GM18519 (cell line): Measurements from ENCODE around the gene NDUFS2.
"Not testable (repeated sequence)": the region's sequence is repeated elsewhere in the genome, so short reads cannot be mapped to it uniquely, and the experiment has no call there.

Experiments
- ATAC-seq: cut with Tn5 transposase; IDR thresholded peaks from one replicate; pipeline ENCODE4 v1.9.1; 2021; ENCODE audit warnings: mild to moderate bottlenecking, moderate library complexity; ENCODE audit not compliant: unreplicated experiment, low FRiP score

The NDUFS2 gene

DNA sequence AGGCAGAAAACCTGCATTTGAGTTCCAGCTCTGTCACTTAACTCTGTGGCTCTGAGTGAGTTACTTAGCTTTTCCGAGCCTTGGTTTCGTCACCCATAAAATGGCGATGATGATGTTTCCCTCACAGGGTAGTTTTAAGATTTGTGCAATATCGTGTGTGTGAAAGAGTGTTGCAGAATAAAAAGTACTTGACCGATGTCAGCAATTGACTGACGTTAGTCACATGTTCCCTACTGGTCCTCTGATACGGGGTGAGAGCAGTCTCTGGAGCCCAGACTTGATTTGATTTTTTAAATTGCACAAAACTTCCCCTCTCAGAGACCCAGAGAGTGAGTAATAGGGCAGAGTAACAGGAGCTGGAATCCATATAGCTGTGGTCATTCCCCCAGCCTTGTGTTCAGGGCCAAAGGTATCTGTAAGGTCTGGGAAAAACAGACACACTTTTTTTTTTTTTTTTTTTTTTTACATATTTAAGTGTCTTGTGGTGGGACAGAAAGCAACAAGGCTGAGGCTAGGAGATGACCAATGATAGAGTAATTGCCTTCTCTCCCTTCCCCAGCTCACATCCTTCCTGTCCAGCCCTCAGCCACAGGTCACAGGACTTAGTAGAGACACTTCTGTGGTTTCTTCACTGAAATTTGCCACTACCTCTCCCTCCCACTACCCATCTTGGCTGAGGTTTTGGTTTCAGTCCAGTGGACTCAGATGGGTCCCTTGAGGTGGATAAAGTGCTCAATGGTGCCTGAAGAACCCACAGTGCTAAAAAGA lies 15.0 kb downstream of the NDUFS2 start:
- no peak for ATAC-seq

DNA sequence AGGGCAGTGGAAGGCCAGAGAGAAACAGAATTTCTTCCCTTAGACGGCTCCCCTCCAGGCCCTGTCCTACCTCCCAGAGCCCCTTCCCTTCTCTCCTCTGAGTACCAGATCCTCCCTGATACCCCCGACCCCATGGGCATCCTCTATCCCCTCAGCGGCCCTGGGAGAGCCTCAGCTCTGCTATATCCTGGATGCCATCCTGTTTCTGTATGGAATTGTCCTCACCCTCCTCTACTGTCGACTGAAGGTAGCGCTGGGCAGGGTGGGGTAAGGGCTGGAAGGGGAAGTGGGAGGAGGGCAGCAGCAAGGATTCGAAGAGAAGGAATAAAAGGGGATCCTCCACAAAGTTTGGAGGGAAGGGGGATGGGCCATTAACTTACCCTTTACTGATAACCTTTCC lies 15.7 kb downstream of the NDUFS2 start:
- ATAC-seq, result no peak

DNA sequence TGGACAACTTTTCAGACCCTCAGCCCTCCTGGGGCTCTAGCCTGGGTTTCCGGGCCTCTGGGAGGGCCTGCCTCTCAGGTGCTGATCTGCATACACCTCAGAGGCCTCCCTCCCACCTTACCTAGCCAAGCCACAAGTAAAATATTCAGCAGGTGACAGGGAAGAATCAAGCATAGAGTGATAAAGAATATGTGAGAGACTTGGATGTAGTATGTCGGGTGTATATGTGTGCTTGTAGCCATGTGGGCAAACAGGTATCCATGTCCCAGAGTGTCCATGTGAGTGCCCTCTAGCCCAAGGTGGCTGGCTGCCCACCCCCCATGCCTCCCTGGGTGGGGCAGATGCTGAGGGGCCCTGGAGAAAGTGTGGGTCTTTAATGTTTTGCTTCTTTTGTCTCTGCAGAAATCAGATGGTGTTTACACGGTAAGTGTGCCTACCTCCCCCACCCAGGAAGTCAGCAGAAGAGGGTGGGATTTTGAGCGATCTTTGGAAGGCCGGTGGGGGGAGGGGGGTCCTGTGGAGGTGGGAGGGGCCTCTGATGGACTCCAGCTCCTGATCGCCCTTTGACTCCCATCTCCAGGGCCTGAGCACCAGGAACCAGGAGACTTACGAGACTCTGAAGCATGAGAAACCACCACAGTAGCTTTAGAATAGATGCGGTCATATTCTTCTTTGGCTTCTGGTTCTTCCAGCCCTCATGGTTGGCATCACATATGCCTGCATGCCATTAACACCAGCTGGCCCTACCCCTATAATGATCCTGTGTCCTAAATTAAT lies 16.3 kb downstream of the NDUFS2 start:
- ATAC-seq, result no peak

DNA sequence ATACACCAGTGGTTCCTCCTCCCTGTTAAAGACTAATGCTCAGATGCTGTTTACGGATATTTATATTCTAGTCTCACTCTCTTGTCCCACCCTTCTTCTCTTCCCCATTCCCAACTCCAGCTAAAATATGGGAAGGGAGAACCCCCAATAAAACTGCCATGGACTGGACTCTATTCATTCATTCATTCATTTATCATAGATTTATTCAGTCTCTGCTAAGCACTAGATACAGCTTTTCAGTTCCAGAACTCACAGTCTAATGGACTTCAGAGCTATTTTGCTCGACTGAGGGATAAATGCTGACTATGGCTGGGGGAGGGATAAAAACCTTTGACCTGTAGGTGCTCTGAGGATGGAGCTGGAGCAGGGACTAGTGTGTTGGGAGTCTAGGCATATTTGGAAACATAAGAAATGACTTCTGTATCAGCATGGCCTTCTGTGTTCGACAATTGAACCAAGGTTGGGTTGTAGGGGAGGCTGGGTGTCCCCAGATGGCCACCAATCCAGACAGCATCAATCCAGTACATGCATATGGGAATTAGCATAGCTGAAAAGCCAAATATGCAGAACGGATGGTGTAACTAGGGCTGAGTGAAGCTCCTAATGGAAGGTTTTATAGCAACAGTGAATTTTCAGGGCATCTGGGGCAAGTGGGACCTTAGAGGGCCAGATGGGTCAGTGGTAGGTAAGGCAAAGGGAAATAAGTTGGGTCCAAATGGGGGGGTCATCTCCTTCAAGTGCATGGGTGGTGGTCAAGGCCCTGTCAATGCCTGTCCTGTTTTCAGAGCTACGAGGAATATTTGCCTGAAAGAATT lies 17.1 kb downstream of the NDUFS2 start:
- no peak for ATAC-seq

DNA sequence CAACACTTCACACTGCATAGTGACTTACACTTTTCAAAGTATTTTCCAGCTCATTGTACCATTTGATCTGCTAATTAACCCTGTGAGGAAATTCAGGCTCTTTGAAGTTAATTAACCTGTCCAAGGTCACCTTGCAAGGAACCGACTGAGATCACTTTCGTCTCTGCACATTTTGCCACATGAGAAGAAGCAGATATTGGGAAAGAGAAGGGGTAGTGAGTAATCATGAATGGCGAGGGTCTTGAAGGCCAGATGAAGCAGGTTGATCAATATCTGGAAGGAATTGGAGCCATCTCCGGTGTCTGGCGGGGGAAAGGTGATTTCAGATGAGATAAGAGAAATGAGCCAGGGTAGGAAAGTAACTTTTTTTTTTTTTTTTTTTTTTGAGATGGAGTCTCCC lies 17.8 kb downstream of the NDUFS2 start:
- no peak for ATAC-seq

DNA sequence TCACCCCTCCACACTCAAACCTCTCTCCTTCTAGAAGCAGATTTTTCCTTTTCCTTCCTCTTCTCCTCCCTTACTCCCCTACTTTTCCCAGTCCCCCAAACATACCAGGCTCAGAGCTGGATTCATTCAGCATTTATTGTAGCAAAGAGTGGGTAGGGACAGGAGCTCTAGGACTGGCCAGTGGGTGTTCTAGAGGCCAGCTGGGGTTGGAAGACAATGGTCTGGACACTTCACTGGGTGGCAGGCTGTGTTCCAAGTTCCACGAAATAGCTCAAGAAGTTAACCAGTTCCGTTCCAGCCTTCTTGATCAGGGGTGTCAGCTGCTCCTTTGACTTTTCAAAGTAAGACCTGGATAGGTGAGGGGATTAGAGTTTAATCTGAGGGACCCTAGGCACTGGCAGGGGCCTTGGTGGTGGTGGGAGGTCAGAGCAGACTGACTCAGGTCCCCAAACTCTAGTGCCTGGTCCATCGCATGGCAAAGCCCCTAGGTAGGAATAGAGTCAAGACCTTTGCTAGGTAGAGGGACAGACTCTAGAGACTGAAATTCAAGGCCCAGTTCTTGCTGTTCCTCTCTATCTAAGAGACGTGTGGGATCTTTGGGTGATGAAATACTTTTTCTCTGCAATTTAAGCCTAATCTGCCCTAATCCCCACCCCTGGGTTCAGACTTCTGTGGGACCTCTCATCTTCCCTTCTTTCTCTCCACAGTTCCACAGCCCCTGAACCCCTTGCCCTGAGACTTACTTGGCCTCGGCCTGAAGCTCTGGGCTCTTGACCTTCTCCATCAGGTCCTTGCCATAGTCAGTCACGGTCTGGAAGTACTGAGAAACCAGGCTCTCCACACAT lies 20.2 kb downstream of the NDUFS2 start:
- ATAC-seq, result no peak

DNA sequence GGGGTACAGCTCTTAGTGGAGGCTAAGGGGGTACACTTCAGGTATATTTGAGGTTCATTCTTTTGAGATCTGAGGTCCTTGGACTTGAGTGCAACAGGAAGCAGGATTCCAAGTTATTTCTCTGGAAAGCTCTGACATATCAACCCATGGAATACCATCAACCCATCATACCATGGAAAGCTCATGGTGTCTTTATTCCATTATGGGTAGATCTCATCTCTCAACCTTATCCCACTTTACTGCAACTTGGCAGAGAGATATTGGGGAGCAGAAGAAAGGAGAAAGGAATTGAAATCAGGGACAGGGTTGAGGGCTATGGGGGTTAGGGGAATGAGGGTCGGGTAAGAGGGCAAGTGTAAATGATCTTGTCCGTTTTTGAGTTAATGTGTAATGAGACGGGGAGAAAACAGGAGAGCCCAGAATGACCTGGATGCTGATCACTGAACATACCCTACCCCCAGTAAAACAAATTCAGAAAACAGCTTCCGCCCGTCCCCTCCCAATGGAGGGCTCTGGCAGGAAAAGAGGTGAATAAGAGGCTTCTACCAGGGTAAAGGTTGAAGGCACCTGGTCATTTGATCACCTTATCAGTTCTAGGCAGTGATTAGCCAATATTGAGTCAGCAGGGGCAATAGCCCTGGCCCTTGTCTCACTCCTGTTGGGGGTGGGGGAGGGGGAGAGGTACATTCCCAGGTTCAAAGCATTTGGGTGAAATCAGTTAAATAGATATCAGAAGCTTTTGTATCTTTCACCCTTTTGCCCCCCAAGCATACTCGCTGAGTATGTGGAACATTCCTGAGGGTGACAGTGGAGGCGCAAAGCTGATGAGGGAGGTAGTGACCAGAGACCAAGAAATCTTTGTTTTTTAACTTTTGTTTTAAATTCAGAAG lies 21.9 kb downstream of the NDUFS2 start:
- ATAC-seq, result no peak

DNA sequence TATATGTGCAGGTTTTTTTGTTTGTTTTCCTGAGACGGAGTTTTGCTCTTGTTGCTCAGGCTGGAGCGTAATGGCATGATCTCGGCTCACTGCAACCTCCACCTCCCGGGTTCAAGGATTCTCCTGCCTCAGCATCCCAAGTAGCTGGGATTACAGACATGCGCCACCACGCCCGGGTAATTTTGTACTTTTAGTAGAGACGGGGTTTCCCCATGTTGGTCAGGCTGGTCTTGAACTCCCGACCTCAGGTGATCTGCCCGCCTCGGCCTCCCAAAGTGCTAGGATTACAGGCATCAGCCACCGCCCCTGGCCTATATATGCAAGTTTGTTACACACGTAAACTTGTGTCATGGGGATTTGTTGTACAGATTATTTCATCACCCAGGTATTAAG lies 22.5 kb downstream of the NDUFS2 start:
- ATAC-seq, result not testable (repeated sequence)

DNA sequence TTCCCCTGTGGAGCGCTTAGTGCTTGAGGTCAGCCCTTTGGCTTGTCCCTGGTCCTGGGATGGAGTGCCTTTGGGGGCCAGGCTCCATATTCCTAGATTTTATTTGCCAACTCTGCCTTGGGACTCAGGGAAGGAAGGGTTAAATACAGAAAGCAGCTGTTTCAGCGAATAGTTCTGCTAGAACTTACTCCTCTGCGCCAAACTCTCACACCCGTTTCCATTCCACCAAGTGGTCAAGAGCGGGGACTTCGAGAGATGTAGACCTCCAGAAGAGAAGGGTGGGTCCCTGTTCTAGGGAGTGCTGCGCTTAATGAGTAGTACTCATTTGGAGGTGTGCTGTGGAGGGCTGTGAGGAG lies 23.0 kb downstream of the NDUFS2 start:
- ATAC-seq, result no peak

DNA sequence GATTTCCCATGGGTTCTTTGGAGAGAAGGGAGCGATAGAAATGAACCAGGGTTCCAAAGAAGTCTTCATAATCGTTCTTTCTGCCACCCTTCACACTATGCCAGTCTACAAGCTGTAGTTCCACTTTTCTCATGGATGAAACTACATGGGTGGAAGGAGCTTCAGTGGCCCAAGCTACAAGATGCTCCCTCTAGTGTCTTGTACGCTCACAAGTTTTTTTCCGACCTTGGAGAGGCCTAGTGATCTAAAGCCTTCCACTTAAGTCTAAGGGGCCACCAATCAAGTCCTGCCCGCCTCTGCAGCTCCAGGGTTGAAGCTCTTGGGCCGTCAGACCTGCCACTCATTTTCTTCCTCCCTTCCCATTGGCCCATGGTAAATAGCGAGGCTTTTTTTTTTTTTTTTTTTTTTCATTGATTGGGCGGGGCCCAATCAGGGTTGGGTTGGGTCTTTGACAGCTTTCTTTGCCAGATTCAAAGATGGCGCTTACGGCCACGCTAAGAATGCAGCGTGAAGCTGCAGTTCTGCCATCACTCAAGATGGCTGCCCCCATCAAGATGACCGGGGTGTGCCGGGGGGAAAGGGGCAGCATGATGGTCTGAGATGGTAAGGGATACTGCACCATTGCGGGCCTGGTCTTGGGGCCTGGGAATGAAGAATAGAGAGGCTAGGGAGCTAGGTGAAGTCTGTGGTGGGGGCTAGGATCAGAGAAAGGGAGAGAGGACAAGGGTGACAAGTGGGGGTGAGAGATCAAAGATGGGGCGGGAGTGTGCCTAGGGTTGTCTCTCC lies 23.6 kb downstream of the NDUFS2 start, which contains the start of gene TOMM40L:
TOMM40L (plus strand) TSS at position 527 of the 786 bp plus-strand sequence. CDS start 430 bp downstream, outside the sequence.
- peak; percentile 83 for ATAC-seq

DNA sequence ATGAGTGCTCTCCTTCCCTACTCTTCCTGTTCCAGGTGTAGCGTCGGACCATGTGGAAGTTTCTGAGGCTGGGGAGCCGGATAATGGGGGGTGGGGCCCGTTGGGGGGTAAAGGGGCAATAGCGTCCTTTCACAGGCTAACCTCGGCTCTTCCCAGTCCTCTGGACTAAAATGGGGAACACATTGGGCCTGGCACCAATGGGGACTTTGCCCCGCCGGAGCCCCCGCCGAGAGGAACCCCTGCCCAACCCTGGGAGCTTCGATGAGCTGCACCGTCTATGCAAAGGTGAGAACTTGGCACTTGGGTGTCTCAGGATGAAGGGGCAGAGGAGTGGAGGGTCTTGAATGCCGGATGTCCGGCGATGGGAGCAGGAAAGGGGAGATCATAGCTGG lies 24.1 kb downstream of the NDUFS2 start:
- no peak for ATAC-seq

DNA sequence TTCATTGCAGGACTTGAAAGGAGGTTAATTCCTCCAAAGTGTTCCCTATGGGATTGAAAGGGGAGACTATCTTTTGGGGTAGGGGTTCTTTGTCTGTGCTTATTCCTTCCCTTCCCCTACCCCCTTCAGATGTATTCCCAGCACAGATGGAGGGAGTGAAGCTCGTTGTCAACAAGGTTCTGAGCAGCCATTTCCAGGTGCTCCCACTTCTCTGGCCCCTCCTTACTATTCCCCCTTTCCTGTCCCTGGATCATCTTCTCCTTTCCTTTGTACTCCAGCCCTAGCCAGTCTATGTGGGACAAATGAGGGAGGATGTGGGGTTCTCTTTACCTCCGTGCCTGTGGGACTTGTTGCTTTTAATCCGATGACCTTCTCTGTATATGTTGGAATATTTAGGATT lies 24.6 kb downstream of the NDUFS2 start:
- ATAC-seq, result no peak

DNA sequence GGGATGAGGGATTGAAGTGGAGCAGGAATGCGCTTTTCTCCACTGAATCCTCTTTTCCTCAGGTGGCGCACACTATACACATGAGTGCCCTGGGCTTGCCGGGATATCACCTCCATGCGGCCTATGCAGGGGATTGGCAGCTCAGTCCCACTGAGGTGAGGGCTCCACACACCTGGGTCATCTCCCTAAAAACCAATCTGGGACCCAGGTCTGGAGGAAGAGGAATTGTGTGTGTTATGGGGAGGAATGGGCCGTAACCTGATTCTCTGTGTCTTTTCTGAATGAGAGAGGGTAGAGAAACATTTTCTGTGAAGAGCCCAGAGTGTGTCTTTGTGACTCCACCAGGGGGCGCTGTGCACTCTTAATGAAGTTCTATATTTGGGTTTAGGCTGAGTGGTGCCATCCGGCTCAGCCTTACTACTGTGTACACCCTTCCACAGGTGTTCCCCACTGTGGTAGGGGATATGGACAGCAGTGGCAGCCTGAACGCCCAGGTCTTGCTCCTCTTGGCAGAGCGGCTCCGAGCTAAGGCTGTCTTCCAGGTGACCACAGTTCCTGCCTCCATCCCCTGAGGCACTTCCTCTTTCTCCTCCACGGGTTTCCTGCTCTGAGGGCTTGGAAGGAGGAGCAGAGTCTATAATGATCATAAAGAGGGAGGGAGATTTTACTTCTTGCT lies 25.2 kb downstream of the NDUFS2 start:
- ATAC-seq, result no peak

DNA sequence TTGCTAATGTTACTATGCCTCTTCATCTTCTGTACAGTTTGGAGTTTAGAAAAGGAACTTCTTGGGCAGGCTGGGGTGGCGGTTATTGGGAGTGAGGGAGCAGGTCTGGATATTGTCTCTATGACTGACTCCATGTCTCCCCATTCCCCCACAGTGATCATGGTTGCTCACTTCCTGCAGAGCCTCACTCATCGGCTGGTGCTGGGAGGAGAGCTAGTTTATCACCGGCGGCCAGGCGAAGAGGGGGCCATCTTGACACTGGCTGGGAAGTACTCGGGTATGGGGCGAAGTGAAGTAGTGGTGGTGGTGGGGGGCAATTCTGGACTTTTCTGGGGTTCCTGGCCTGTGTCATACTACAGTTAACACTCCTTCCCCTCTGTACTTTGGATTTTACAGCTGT lies 25.9 kb downstream of the NDUFS2 start:
- no peak for ATAC-seq

DNA sequence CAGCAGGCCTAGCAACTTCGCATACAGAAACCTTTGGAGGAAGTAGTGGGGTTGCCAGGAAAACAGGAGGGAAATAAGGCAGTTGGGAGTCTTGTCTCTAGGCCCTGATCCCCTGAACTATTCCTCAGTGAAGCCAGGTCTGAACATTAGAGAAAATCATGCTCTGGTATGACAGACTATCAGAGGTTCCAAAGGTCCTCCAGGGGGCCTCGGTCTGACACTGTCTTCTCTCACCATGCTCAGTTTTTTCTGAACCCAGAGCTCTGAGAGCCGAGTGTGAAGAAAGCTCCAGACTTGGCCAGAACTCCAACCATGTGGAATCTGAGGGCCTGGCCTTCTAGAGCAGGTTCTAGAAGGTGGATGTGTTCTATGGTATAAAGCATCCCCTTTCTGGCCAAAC lies 27.7 kb downstream of the NDUFS2 start:
- ATAC-seq, result no peak

DNA sequence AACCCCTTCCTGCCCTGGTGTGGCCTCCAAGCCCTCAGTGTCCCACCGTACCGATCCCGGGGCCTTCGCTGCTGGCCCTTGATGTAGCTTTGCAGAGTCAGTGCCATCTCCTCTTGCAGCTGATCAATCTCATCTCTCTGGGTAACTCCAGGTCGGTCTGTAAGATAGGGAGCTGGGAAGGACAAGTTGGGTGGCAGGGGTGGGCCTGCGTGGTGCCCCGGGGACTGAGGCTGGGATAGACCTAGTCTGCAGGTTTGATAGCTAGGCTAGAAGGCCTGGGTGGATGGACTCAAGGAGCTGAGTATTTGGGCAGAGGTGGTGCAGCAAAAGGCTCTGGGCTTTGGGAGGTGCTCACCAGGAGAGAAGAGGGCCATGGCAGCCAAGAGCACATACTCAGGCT lies 28.6 kb downstream of the NDUFS2 start:
- no peak for ATAC-seq

DNA sequence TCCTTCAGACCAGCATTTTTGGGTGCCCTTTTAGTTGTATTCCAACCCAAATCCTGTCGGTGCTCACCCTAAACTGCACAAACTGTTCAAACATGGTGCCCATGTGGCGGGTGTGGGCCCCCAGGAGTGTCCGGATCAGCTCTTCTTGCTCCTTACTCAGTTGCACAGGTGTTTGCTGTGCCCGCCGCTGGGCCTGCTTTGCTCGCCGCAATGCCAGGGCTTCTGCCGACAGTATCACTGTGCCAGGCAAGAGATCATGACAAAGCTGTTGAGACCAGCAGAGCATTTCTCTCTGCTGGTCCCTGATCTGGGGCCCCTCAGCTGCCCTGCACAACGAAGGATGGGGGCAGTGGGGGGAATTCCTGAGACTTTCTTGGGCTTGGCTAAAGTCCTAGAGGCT lies 30.9 kb downstream of the NDUFS2 start:
- no peak for ATAC-seq
